Activated naive CD4-positive, alpha-beta T cell treated with anti-CD3 and anti-CD28 coated beads for 36 hours (primary cell): ENCODE measurements around the gene EDIL3. TPM values are rescaled to one million over a fixed set of nuclear protein-coding genes. Genes with fewer than 3 reads are reported as not detected.

ENCODE experiments used
- CTCF ChIA-PET: fragments of 350-600 bp; sonication (Branson Sonifier 250); formaldehyde crosslinking; loops from one replicate; lab custom pipeline; 2021; ENCODE audit warnings: antibody characterized with exemption; lab: Charles Lee
- DNase-seq: peaks from one replicate; pipeline ENCODE4 v3.0.0-alpha.2; 2020
- H3K27ac Mint-ChIP-seq: one replicate; pipeline ENCODE4 v1.8.0; 2021; ENCODE audit warnings: mild to moderate bottlenecking, mixed read lengths
- H3K27me3 Mint-ChIP-seq: one replicate; pipeline ENCODE4 v1.8.0; 2021; ENCODE audit warnings: low read depth, mixed read lengths
- H3K36me3 Mint-ChIP-seq: one replicate; pipeline ENCODE4 v1.8.0; 2021; ENCODE audit warnings: low read depth, mixed read lengths
- H3K4me1 Mint-ChIP-seq: one replicate; pipeline ENCODE4 v1.8.0; 2021; ENCODE audit warnings: low read depth, mixed read lengths
- H3K4me3 Mint-ChIP-seq: one replicate; pipeline ENCODE4 v1.8.0; 2021; ENCODE audit warnings: mild to moderate bottlenecking, moderate library complexity, mixed read lengths
- H3K9me3 Mint-ChIP-seq: one replicate; pipeline ENCODE4 v1.8.0; 2021; ENCODE audit warnings: mixed read lengths
- intact Hi-C: fragments of 100-400 bp; cut with micrococcal nuclease; formaldehyde crosslinking; loops from one replicate; pipeline ENCODE4 v1.15.1; 2023
- total RNA-seq, 2 experiments: library from RNA; stranded (reverse); gene quantifications; one replicate each; pipeline ENCODE4 v1.2.3, GENCODE V29; 2021

Gene EDIL3
- total RNA-seq, 2 experiments from 2014 or later, result not detected

DNA sequence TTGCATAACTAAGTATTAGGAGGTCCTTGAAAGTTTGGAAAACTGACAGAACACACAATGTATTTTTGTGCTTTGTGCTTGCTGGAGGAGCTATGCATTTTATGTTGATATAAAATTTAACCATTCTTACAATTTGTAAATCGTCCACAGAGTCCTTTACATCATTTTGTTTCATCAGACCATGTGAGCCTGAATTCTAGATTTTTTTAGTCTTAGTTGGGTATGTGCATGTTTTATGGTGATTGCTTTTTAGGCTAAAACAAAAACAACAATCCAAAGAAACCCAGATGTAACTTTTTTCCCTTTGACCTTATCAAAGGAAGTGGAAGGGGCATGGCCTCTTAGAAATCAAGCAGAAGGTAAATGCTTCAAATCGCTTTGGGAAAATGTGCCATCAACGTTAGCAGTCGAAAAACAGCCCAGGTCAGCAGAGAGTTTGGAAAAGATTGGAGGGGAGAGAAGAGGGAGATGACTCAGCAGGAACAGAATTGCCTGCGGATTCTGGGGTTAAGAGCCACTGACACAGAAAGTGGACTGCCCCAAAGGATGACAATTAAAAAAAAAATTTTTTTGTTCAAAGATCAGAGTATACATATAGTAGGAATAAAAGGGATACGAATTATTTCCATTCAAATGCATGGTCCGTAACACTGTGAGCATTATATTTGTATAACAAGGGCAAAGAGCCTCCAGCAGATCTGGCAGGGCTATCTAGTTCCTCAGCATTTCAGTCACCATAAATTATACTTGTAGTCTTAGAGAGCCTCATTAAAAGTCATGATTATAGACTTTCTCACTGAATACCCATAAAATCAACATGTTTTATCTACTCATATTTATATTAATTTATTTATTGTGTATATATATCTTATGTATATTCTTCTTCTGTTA is 410.5 kb downstream of the EDIL3 start:
- intact Hi-C loops, result no loop called here
- DNase-seq, result no peak
- H3K4me1 Mint-ChIP-seq, result no peaks in the 10 kb centered on the region
- no peak overlapping the region for H3K27ac Mint-ChIP-seq
- H3K9me3 Mint-ChIP-seq, result no peaks in the 10 kb centered on the region
- H3K27me3 Mint-ChIP-seq, result no peaks in the 10 kb centered on the region
- no peak overlapping the region for H3K4me3 Mint-ChIP-seq
- CTCF ChIA-PET, result no interaction called here
- H3K36me3 Mint-ChIP-seq, result no peaks in the 10 kb centered on the region

DNA sequence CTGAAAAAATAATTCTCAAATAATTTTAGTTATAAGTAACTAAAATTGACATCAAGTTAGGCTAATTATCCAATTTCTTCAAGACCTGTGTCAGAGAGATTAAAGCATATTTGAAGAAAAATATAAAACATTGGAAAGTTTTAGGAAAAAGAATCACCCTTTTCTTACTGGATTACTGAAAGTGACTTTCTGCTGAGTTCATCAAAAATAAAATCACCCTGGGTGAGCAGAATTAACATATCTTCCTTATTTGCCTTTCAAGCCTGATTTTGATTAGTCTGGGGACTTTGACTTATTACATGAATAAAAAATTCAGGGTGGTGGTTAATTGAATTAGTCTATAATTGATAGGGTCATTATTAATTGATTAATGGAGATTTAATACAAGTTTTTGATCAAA is 411.8 kb downstream of the EDIL3 start:
- intact Hi-C loops, result no loop called here
- Mint-ChIP-seq H3K27ac (no peak overlapping the region), H3K27me3 (no peaks in the 10 kb centered on the region), H3K9me3 (no peaks in the 10 kb centered on the region), H3K4me1 (no peaks in the 10 kb centered on the region), H3K4me3 (no peak overlapping the region), H3K36me3 (no peaks in the 10 kb centered on the region)
- no peak for DNase-seq
- CTCF ChIA-PET, result no interaction called here

DNA sequence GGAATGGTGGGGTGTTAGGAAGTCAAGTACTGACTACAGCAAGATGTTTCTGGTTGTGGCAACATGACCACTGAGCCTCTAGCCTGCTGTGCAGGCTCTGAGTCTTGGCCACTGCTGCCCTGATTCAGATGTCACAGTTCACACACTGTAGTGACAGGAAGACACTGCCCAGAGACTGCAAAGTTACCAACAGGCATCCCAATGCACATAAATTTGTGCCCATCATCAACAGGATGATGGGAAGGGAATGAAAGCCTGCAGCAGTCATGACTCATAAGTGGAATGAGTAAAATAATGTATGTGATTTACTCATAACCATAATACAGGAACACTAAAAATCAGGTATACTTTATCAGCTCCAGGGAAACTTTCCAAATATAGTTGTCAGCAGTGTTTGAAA is 412.4 kb downstream of the EDIL3 start:
- Mint-ChIP-seq H3K27ac (no peak overlapping the region), H3K36me3 (no peaks in the 10 kb centered on the region), H3K9me3 (peaks cover 1% of the 10 kb centered on the region), H3K27me3 (no peaks in the 10 kb centered on the region), H3K4me1 (no peaks in the 10 kb centered on the region), H3K4me3 (no peak overlapping the region)
- intact Hi-C loops, result no loop called here
- CTCF ChIA-PET, result no interaction called here
- no peak for DNase-seq

DNA sequence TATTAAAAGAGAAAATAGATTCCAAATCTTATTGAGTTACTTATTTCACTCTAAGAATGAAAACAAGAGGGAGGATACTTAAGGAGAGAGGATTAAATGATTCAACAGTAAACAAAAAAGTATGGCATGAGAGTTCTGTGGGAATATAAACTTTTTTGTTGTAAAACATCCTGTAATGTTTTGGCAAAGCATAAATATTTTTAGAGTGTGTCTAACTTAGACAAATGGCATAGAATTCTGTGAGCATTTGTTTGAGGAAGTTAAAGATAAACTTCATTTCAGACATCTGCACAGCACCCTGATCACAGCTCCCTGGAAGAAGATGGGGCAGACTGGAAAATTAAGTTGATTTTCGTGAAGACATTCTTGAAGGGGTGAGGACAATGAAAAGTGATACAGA is 417.3 kb downstream of the EDIL3 start:
- Mint-ChIP-seq H3K27me3 (no peaks in the 10 kb centered on the region), H3K27ac (no peak overlapping the region), H3K9me3 (peaks cover 1% of the 10 kb centered on the region), H3K4me1 (no peaks in the 10 kb centered on the region), H3K36me3 (no peaks in the 10 kb centered on the region), H3K4me3 (no peak overlapping the region)
- CTCF ChIA-PET, result no interaction called here
- intact Hi-C loops, result no loop called here
- DNase-seq, result no peak

DNA sequence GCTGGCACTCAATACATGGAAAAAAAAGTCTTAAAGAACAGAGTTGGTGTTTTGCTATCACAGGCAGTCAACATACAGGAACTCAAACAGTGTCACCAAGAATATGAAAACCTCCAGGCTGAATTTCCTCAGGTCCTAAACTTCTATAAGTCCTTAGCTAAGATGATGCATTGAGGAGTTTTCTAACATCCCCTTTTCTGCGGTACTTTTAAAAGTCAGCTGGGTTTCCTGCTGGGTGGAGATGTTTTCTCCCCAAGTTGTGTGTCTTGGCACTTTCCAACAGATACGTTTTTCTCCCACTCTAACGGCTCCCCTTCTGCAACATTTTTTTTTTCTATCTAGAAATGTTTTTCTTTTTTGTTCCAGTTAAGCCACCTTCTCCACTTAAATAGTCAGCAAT is 419.2 kb downstream of the EDIL3 start:
- no peak for DNase-seq
- Mint-ChIP-seq H3K36me3 (no peaks in the 10 kb centered on the region), H3K4me3 (no peak overlapping the region), H3K9me3 (peaks cover 1% of the 10 kb centered on the region), H3K27ac (no peak overlapping the region), H3K27me3 (no peaks in the 10 kb centered on the region), H3K4me1 (no peaks in the 10 kb centered on the region)
- CTCF ChIA-PET, result no interaction called here
- intact Hi-C loops, result no loop called here

DNA sequence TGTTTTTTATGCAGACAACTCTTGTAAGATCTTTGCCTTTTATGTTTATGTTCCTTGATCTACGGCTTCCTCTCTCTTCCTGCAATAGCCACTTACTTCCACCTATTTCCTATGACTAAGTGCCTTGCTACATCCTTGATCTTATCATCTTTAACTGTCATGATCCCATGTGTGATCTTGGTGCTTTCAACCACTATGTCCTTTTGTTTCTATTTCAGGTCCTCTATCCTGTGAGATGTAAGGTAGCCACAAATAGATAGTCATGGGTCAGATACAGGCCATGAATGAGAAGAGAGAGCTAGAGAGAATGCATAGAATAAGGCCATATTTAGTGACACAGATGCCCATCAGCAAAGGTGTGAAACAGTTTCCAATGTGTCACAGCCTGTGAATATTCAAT is 420.4 kb downstream of the EDIL3 start:
- peaks cover 1% of the 10 kb centered on the region for H3K9me3 Mint-ChIP-seq
- no peaks in the 10 kb centered on the region for H3K4me1 Mint-ChIP-seq
- CTCF ChIA-PET, result no interaction called here

DNA sequence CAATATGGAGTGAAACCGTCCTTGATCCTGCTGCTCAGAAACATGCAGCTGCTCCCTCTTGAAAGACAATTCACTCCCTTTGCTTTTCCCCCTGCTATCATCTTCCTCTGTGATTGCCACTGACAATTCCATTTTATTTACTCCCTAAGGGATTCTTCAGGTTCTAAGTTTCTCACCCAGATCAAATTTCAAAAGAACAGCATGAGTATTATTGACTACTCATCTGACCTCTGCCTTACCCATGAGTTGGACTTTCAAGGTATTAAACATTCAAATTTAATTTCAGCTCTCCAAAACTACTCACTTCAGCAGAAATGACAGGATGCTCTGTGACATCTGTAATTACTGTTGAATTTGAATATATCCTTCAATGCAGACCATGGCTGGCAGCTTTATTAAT is 427.5 kb downstream of the EDIL3 start:
- intact Hi-C loops, result no loop called here
- no peak for DNase-seq
- Mint-ChIP-seq H3K36me3 (no peaks in the 10 kb centered on the region), H3K9me3 (no peaks in the 10 kb centered on the region), H3K27ac (no peak overlapping the region), H3K4me1 (no peaks in the 10 kb centered on the region), H3K4me3 (no peak overlapping the region), H3K27me3 (no peaks in the 10 kb centered on the region)
- CTCF ChIA-PET, result no interaction called here

More for the DNA sequence above, 420.4 kb downstream of the EDIL3 start:
- Mint-ChIP-seq H3K36me3 (no peaks in the 10 kb centered on the region), H3K4me3 (no peak overlapping the region), H3K27ac (no peak overlapping the region), H3K27me3 (no peaks in the 10 kb centered on the region)
- no peak for DNase-seq
- intact Hi-C loops, result no loop called here

DNA sequence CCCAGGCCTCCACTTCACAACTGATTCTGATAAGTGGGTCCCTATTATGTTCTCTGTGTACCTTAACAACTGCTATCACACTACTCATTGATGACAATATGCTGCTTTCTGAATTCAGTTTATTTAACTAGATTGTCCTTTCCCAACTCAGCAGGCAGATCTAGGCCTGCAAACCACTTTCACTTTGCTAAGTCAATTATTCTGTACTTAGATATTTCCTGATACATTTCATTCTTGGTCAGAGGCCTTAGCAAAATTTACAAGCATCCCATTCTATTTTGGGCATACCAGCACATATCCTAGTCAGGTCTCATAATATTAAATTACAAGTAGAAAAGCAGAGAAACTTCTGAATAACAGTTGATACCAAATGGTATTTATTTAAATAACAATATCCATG is 428.3 kb downstream of the EDIL3 start:
- no peaks in the 10 kb centered on the region for H3K4me1 Mint-ChIP-seq
- H3K27me3 Mint-ChIP-seq, result no peaks in the 10 kb centered on the region
- CTCF ChIA-PET, result no interaction called here
- no peak overlapping the region for H3K27ac Mint-ChIP-seq
- intact Hi-C loops, result no loop called here
- no peak overlapping the region for H3K4me3 Mint-ChIP-seq
- H3K36me3 Mint-ChIP-seq, result no peaks in the 10 kb centered on the region
- DNase-seq, result no peak
- no peaks in the 10 kb centered on the region for H3K9me3 Mint-ChIP-seq

DNA sequence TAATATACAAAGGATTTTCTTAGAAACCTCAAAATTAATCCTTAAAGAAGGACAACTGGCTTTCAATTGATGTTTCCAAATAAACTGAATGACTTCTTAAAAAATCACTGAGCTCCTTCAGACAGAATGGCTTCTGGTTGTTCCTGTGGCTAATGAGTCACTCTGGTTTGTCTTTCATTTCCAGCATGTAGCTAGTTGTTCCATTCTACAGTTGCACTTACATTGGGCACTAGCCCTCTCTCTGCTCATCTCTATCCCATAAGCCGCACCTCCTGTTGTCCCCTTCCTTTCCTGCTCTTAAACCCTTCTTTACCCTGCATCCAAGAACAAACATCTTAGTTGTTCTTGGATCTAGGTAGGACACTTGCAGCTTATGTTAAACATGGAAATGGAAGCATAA is 428.8 kb downstream of the EDIL3 start:
- no peaks in the 10 kb centered on the region for H3K36me3 Mint-ChIP-seq
- intact Hi-C loops, result no loop called here
- CTCF ChIA-PET, result no interaction called here
- no peak overlapping the region for H3K4me3 Mint-ChIP-seq
- DNase-seq, result no peak
- H3K4me1 Mint-ChIP-seq, result no peaks in the 10 kb centered on the region
- no peaks in the 10 kb centered on the region for H3K9me3 Mint-ChIP-seq
- H3K27me3 Mint-ChIP-seq, result no peaks in the 10 kb centered on the region
- H3K27ac Mint-ChIP-seq, result no peak overlapping the region

DNA sequence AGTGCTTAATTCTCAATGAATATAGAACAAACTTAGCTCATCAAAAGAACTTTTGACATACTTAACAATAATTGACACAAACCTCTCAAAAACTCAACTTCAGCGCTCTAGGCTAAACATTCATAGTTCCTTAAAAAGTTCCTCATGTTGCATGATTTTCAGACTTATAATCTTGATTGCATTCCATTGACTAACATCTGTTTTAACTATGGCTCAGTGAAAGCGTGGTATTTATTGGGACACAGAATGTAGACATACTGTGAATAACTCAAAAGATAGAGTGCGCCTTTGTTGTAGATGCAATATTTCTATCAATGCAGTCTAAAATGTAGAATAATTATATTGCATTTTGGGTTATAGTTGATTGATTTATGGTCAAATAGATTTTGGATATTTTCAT is 436.9 kb downstream of the EDIL3 start:
- intact Hi-C loops, result no loop called here
- H3K36me3 Mint-ChIP-seq, result no peaks in the 10 kb centered on the region
- H3K9me3 Mint-ChIP-seq, result peaks cover 6% of the 10 kb centered on the region
- H3K4me1 Mint-ChIP-seq, result no peaks in the 10 kb centered on the region
- no peak overlapping the region for H3K27ac Mint-ChIP-seq
- H3K4me3 Mint-ChIP-seq, result no peak overlapping the region
- DNase-seq, result no peak
- no peaks in the 10 kb centered on the region for H3K27me3 Mint-ChIP-seq
- CTCF ChIA-PET, result no interaction called here

DNA sequence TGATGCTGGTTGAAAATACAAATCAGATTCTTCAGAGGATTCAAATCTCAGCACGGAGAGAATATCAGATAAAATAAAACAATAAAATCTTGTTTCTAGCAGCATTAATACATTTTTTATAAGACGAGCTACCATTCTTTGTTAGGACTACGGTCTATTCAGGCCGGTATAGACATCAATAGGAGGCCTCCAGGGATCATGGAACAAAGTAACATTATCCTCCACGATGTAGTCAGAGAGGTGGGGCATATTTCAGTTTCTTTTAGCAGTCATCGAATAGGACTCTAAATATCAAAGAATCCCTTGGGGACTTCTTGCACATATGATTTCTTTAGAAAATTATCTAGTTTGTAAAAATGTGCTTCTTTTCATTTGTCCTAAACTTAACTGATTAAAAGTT is 438.2 kb downstream of the EDIL3 start:
- Mint-ChIP-seq H3K9me3 (peaks cover 6% of the 10 kb centered on the region), H3K27ac (no peak overlapping the region), H3K36me3 (no peaks in the 10 kb centered on the region), H3K27me3 (no peaks in the 10 kb centered on the region), H3K4me1 (no peaks in the 10 kb centered on the region), H3K4me3 (no peak overlapping the region)
- CTCF ChIA-PET, result interaction anchor here (1.1 kb wide), 1 partner anchor 21 kb away, joined by 3 read pairs; no protein-coding TSS in a partner anchor
- intact Hi-C loops, result no loop called here
- no peak for DNase-seq

DNA sequence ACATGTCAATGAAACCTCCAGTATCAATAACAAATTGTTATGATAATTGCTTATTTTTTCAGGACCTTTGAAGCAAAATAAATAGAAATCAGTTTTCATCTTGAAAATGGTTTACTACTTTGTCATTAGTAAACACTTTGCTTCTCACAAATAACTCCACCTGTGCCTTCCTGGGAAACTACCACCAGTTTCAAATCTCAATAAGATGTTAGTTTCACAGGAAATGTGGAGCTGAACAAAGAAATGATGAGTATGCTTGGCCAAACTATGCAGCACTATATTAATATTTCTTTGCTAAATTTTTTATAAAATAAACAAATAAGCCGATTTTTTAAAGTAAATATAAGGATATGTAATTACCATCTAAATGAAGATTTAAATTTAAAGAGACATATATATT is 442.5 kb downstream of the EDIL3 start:
- H3K27ac Mint-ChIP-seq, result no peak overlapping the region
- H3K36me3 Mint-ChIP-seq, result no peaks in the 10 kb centered on the region
- no peaks in the 10 kb centered on the region for H3K27me3 Mint-ChIP-seq
- H3K9me3 Mint-ChIP-seq, result peaks cover 6% of the 10 kb centered on the region
- intact Hi-C loops, result no loop called here
- no peak for DNase-seq
- H3K4me3 Mint-ChIP-seq, result no peak overlapping the region
- no peaks in the 10 kb centered on the region for H3K4me1 Mint-ChIP-seq
- CTCF ChIA-PET, result no interaction called here

DNA sequence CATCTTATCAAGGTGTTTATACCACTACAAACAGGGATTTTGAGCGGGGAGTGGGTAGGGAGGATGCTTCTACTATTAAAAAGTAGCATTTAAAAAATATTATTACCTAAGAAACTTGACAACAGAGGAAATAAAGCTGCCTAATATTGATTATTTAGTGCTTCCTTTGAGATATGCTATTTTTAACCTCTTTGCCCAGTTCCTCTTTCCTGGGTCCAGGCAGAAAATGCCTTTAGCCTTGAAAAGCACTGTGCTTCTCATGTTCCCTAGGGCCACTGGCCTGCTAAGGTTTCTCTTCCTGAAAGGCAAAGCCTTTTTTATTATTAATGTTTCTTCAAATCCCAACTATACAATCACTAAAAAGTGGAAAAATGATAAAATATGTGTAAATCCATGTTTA is 446.8 kb downstream of the EDIL3 start:
- Mint-ChIP-seq H3K4me3 (no peak overlapping the region), H3K9me3 (no peaks in the 10 kb centered on the region), H3K27me3 (no peaks in the 10 kb centered on the region), H3K36me3 (no peaks in the 10 kb centered on the region), H3K27ac (no peak overlapping the region), H3K4me1 (no peaks in the 10 kb centered on the region)
- no peak for DNase-seq
- intact Hi-C loops, result no loop called here
- CTCF ChIA-PET, result no interaction called here
